Peyer's patch (tissue), 4 donors: ENCODE data around the gene PGAM5. TPM values are rescaled to one million over a fixed set of nuclear protein-coding genes. Genes with fewer than 3 reads are reported as not detected.

ENCODE experiments used
- DNase-seq, 3 donors: peaks; one replicate each; pipeline ENCODE4 v3.0.0-alpha.2; 2017 to 2019
- H3K27ac ChIP-seq, 4 donors: fragments of 200-600 bp; sonication (generic); one replicate each; pipeline ENCODE4 v1.5.1; 2016 to 2019
- H3K27me3 ChIP-seq, 2 donors: fragments of 200-600 bp; sonication (generic); one replicate each; pipeline ENCODE4 v1.5.1; 2019
- H3K36me3 ChIP-seq, 3 donors: fragments of 200-600 bp; sonication (generic); one replicate each; pipeline ENCODE4 v1.5.1; 2016 to 2019
- H3K4me1 ChIP-seq, 4 donors: fragments of 200-600 bp; sonication (generic); one replicate each; pipeline ENCODE4 v1.5.1; 2016 to 2019
- H3K4me3 ChIP-seq, 4 donors: fragments of 200-600 bp; sonication (generic); 1 replicate in 3 of 4; 2 replicates in 1 of 4; pipeline ENCODE4 v1.5.1; 2016 to 2019; ENCODE audit warnings: mild to moderate bottlenecking in 1 of 4
- H3K9me3 ChIP-seq, 4 donors: fragments of 200-600 bp; sonication (generic); one replicate each; pipeline ENCODE4 v1.5.1; 2016 to 2019; ENCODE audit warnings: mild to moderate bottlenecking in 1 of 4
- POLR2A ChIP-seq, 2 donors: fragments of 450-650 bp; IDR thresholded peaks; one replicate each; pipeline ENCODE4 v1.5.1; 2017; ENCODE audit warnings: antibody characterized with exemption in 2 of 2, mild to moderate bottlenecking in 2 of 2, moderate library complexity in 2 of 2
- total RNA-seq, 4 donors: library from RNA; depleted of rRNA; stranded (reverse); fragments of >200 nt; gene quantifications; one replicate each; pipeline ENCODE4 v1.1.0, GENCODE V29; 2016
- TF ChIP-seq, protein P1 (sequence below), 6 experiments: fragments of 450-650 bp in 4 of 6; fragments of 200-600 bp in 2 of 6; sonication (generic) in 1 of 6; IDR thresholded peaks; one replicate each; pipeline ENCODE4 v1.5.1; 2017 to 2019; ENCODE audit warnings: antibody characterized with exemption in 6 of 6, mild to moderate bottlenecking in 3 of 6, moderate library complexity in 1 of 6

Gene PGAM5
- total RNA-seq, 4 donors from 2014 or later = 23.5 to 45.4 (median 29.0) TPM

DNA sequence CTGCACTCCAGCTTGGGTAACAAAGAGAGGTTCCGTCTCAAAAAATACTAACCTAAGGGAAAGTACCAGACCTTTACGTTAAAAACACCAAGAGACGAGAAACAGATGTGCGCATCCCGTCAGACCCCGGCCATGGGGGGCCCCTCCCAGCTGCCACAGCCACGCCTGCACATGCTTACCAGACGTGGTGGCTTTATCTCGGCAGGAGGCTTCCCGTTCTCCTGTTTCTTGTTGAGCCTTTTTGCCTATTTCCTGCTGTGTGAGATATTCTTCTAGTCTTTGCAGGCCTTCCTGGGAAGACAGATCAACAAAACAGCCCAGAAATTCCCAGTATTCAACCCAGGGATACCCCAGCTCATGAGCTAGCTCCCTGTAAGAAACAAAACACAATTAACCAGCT lies 23.6 kb downstream of the PGAM5 start:
- no peaks in the 10 kb centered on the region for H3K4me1 ChIP-seq
- DNase-seq = no peak
- H3K36me3 ChIP-seq = peaks cover 0 to 94% (median 0%) of the 10 kb centered on the region in 3 donors
- no peaks in the 10 kb centered on the region for H3K9me3 ChIP-seq
- TF ChIP-seq, protein P1, sequence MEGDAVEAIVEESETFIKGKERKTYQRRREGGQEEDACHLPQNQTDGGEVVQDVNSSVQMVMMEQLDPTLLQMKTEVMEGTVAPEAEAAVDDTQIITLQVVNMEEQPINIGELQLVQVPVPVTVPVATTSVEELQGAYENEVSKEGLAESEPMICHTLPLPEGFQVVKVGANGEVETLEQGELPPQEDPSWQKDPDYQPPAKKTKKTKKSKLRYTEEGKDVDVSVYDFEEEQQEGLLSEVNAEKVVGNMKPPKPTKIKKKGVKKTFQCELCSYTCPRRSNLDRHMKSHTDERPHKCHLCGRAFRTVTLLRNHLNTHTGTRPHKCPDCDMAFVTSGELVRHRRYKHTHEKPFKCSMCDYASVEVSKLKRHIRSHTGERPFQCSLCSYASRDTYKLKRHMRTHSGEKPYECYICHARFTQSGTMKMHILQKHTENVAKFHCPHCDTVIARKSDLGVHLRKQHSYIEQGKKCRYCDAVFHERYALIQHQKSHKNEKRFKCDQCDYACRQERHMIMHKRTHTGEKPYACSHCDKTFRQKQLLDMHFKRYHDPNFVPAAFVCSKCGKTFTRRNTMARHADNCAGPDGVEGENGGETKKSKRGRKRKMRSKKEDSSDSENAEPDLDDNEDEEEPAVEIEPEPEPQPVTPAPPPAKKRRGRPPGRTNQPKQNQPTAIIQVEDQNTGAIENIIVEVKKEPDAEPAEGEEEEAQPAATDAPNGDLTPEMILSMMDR (IDR thresholded peaks at IDR 0.05) = no peak
- TF ChIP-seq POLR2A (IDR thresholded peaks at IDR 0.05) = no peak
- no peak overlapping the region for H3K27ac ChIP-seq
- H3K27me3 ChIP-seq = no peaks in the 10 kb centered on the region
- H3K4me3 ChIP-seq = no peak overlapping the region

DNA sequence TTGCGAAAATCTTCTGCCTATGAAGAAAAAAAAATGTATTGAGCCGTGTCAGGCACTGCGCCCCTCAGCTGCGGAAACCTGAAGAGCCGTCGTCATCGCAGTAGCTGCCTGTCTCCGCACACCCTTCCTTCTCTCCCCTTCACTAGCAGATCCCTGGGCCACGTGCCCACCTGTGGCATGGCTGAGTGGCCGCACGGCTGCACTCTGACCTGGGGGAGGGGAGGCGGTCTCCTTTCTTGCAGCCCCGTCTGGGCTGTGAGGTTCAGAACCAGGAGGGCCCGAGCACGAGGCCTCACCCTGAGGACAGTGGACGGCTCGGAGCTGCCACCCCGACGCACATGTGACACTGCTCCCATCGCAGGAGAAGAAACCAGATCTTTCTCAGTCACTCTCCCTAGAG lies 24.9 kb downstream of the PGAM5 start:
- no peak for DNase-seq
- Histone ChIP-seq H3K36me3 (peaks cover 0 to 98% (median 4%) of the 10 kb centered on the region in 3 donors), H3K4me3 (no peak overlapping the region), H3K9me3 (no peaks in the 10 kb centered on the region), H3K27me3 (no peaks in the 10 kb centered on the region), H3K4me1 (no peaks in the 10 kb centered on the region), H3K27ac (no peak overlapping the region)
- TF ChIP-seq, protein P1 (IDR thresholded peaks at IDR 0.05) = no peak
- TF ChIP-seq POLR2A (IDR thresholded peaks at IDR 0.05) = no peak

- no peak for TF ChIP-seq POLR2A (IDR thresholded peaks at IDR 0.05)
- TF ChIP-seq, protein P1 (IDR thresholded peaks at IDR 0.05) = no peak
Observed at GRCh38 chr12:132736378-132736777, 25.7 kb downstream of the PGAM5 start.

GRCh38 chr12:132736913-132737312 lies 26.3 kb downstream of the PGAM5 start:
- H3K9me3 ChIP-seq = no peaks in the 10 kb centered on the region
- H3K27me3 ChIP-seq = no peaks in the 10 kb centered on the region
- no peak overlapping the region for H3K4me3 ChIP-seq
- DNase-seq = no peak
- TF ChIP-seq, protein P1 (IDR thresholded peaks at IDR 0.05) = no peak
- no peak for TF ChIP-seq POLR2A (IDR thresholded peaks at IDR 0.05)
- peaks cover 0 to 98% (median 4%) of the 10 kb centered on the region in 3 donors for H3K36me3 ChIP-seq
- no peaks in the 10 kb centered on the region for H3K4me1 ChIP-seq
- no peak overlapping the region for H3K27ac ChIP-seq

More at GRCh38 chr12:132736378-132736777, 25.7 kb downstream of the PGAM5 start:
- Histone ChIP-seq H3K4me3 (no peak overlapping the region), H3K9me3 (no peaks in the 10 kb centered on the region), H3K27ac (no peak overlapping the region), H3K27me3 (no peaks in the 10 kb centered on the region), H3K4me1 (no peaks in the 10 kb centered on the region), H3K36me3 (peaks cover 0 to 98% (median 4%) of the 10 kb centered on the region in 3 donors)
- no peak for DNase-seq

DNA sequence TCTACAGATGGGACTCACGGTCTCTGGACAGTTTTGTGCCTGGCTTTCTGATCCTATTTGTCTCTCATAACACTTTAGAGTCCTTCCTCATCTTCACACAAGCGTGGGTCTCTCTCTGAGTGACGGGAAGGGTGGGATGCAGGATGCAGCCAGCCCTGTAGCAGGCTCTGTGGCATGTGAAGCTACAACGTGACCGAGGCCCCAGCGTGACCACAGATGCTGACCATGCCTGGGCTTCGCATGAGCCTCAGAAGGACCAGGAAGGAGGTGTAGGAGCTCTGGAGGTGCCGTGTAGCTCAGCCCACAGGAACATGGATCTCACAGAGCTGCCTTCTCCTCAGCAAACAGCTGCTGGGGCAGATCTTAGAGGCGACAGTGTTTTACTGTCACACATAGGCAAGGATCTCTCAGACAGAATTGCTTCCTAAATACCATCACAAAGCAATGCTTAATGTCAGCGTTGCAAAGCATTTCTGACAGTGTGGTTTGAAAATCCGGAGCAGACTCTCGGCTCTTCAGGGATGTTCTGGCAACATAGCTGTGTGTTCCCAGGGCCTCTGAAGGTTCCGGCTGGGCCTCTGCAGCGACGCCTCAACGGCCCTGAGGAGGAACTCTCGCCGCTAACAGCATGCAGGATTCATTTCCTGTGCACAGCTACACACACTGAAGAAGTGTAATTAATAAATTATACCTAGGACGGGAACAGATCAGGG lies 29.1 kb downstream of the PGAM5 start:
- Histone ChIP-seq H3K27me3 (no peaks in the 10 kb centered on the region), H3K9me3 (no peaks in the 10 kb centered on the region), H3K36me3 (peaks cover 0 to 98% (median 6%) of the 10 kb centered on the region in 3 donors), H3K4me1 (no peaks in the 10 kb centered on the region), H3K4me3 (no peak overlapping the region), H3K27ac (no peak overlapping the region)
- DNase-seq = no peak
- no peak for TF ChIP-seq POLR2A (IDR thresholded peaks at IDR 0.05)
- TF ChIP-seq, protein P1 (IDR thresholded peaks at IDR 0.05) = no peak
